ENCODE results near the gene DUS1L.

DNA sequence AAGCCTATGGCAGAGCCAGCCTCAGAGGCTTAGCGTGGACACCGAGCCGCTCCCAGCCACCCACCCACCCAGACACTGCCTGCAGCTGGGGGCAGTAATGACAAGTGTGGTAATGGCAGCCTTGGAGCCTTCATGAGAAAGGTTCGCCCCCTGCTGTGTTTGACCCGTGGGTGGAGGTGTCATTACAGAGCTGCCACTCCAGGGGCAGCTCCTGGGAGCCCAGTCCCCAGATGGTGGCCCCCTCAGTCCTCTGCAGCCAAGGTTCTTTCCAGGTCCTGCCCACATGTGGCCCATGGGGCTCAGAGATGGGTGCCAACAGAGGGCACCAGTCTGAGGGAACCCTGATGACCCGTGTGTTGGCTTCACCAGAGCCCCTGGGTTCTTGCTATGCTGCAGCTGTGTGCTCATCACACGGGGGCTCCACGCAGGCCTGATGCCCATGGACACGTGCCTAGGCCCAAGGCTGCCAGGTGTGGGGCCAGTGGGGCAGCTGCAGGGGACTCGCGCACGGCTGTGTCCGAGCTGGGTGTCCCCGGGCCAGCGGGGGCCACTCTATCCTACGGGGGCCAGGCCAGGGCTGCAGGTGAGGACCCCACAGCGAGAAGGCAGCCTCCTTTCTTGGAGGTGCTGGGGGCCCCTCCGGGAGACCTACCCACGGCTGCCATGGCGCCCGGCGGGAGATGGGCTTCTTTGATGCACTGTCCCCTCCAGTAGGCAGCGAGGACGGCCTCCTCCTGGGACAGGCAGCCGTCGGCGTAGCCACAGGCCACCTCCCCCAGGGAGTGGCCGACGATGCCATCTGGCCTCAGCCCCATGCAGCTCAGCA lies 24.3 kb upstream of the DUS1L start:
- TF ChIP-seq CTCF (IDR thresholded peaks at IDR 0.05; ENCODE audit: low read depth, low read length, poor library complexity, severe bottlenecking) (no peak), EZH2phosphoT487 (IDR thresholded peaks at IDR 0.05; ENCODE audit: borderline replicate concordance, low read length) (no peak)

Measured in DOHH2 (cell line).